ENCODE measurements around the gene S100G.

GRCh38 chrX:16651391-16652024 lies 1.6 kb downstream of the S100G start:
- no peak for TF ChIP-seq CTCF (IDR thresholded peaks at IDR 0.05; ENCODE audit: borderline replicate concordance, extremely low read depth, low read length, poor library complexity, severe bottlenecking)
- TF ChIP-seq EZH2 (IDR thresholded peaks at IDR 0.05; ENCODE audit: borderline replicate concordance, low read depth, low read length, severe bottlenecking), result no peak

All from DND-41 (cell line).